Liver (tissue), 3 donors: ENCODE data around the gene CD244.

ENCODE experiments used
- FOXA2 ChIP-seq: IDR thresholded peaks from 2 replicates; pipeline ENCODE4 v1.6.1; 2016; ENCODE audit warnings: antibody characterized with exemption
- GABPA ChIP-seq, 2 donors: IDR thresholded peaks in 1 of 2; conservative IDR thresholded peaks in 1 of 2; 2 replicates each; pipeline ENCODE4 v1.6.1; 2016; ENCODE audit warnings: antibody characterized with exemption in 2 of 2, mild to moderate bottlenecking in 1 of 2, moderate library complexity in 1 of 2
- RAD21 ChIP-seq, 2 donors: IDR thresholded peaks; 2 replicates each; pipeline ENCODE4 v1.6.1; 2016; ENCODE audit warnings: antibody characterized with exemption in 2 of 2, mild to moderate bottlenecking in 2 of 2
- SP1 ChIP-seq: IDR thresholded peaks from 2 replicates; pipeline ENCODE4 v1.6.1; 2018; ENCODE audit warnings: antibody characterized with exemption, mild to moderate bottlenecking
- TAF1 ChIP-seq: conservative IDR thresholded peaks from 2 replicates; pipeline ENCODE4 v1.6.1; 2016; ENCODE audit warnings: antibody characterized with exemption, mild to moderate bottlenecking
- TF ChIP-seq, protein P1 (sequence below): IDR thresholded peaks from 2 replicates; pipeline ENCODE4 v1.6.1; 2016; ENCODE audit warnings: antibody characterized with exemption, mild to moderate bottlenecking
- TF ChIP-seq, protein P2 (sequence below): fragments of 150-350 bp; IDR thresholded peaks from 2 replicates; pipeline ENCODE4 v1.5.1; 2017; ENCODE audit warnings: improper control_type of control experiment, low read depth, low read length; ENCODE audit not compliant: missing input control
- TF ChIP-seq, protein P3 (sequence below): IDR thresholded peaks from 2 replicates; pipeline ENCODE4 v1.6.1; 2016; ENCODE audit warnings: antibody characterized with exemption
- TF ChIP-seq, protein P4 (sequence below): IDR thresholded peaks from 2 replicates; pipeline ENCODE4 v1.6.1; 2016; ENCODE audit warnings: antibody characterized with exemption
- donor health status: healthy.
- donor health status: healthy.

DNA sequence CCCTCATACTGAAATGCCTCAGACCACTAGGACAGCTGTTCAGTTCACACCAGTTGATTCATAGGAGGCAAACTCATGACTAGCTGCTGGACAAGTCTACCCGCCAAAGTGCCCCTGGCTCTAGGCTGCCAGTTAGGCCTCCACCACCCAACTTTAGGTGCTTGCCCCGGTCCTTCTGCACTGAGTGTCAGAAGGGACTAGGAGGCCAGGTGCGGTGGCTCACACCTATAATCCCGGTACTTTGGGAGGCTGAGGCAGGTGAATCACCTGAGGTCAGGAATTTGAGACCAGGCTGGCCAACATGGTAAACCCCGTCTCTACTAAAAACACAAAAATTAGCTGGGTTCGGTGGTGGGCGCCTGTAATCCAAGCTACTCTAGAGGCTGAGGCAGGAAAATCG lies 47.8 kb downstream of the CD244 start:
- TF ChIP-seq, protein P1, sequence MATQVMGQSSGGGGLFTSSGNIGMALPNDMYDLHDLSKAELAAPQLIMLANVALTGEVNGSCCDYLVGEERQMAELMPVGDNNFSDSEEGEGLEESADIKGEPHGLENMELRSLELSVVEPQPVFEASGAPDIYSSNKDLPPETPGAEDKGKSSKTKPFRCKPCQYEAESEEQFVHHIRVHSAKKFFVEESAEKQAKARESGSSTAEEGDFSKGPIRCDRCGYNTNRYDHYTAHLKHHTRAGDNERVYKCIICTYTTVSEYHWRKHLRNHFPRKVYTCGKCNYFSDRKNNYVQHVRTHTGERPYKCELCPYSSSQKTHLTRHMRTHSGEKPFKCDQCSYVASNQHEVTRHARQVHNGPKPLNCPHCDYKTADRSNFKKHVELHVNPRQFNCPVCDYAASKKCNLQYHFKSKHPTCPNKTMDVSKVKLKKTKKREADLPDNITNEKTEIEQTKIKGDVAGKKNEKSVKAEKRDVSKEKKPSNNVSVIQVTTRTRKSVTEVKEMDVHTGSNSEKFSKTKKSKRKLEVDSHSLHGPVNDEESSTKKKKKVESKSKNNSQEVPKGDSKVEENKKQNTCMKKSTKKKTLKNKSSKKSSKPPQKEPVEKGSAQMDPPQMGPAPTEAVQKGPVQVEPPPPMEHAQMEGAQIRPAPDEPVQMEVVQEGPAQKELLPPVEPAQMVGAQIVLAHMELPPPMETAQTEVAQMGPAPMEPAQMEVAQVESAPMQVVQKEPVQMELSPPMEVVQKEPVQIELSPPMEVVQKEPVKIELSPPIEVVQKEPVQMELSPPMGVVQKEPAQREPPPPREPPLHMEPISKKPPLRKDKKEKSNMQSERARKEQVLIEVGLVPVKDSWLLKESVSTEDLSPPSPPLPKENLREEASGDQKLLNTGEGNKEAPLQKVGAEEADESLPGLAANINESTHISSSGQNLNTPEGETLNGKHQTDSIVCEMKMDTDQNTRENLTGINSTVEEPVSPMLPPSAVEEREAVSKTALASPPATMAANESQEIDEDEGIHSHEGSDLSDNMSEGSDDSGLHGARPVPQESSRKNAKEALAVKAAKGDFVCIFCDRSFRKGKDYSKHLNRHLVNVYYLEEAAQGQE, result no peak
- no peak for TF ChIP-seq RAD21 (IDR thresholded peaks at IDR 0.05)
- TF ChIP-seq, protein P2, sequence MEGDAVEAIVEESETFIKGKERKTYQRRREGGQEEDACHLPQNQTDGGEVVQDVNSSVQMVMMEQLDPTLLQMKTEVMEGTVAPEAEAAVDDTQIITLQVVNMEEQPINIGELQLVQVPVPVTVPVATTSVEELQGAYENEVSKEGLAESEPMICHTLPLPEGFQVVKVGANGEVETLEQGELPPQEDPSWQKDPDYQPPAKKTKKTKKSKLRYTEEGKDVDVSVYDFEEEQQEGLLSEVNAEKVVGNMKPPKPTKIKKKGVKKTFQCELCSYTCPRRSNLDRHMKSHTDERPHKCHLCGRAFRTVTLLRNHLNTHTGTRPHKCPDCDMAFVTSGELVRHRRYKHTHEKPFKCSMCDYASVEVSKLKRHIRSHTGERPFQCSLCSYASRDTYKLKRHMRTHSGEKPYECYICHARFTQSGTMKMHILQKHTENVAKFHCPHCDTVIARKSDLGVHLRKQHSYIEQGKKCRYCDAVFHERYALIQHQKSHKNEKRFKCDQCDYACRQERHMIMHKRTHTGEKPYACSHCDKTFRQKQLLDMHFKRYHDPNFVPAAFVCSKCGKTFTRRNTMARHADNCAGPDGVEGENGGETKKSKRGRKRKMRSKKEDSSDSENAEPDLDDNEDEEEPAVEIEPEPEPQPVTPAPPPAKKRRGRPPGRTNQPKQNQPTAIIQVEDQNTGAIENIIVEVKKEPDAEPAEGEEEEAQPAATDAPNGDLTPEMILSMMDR, result no peak
- TF ChIP-seq GABPA (IDR thresholded peaks at IDR 0.05 in 1 of 2, conservative IDR thresholded peaks at IDR 0.05 in 1 of 2), result no peak
- TF ChIP-seq SP1, result no peak
- no peak for TF ChIP-seq FOXA2
- TF ChIP-seq, protein P3, sequence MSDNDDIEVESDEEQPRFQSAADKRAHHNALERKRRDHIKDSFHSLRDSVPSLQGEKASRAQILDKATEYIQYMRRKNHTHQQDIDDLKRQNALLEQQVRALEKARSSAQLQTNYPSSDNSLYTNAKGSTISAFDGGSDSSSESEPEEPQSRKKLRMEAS, result no peak
- TF ChIP-seq, protein P4, sequence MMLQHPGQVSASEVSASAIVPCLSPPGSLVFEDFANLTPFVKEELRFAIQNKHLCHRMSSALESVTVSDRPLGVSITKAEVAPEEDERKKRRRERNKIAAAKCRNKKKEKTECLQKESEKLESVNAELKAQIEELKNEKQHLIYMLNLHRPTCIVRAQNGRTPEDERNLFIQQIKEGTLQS, result no peak
- TF ChIP-seq TAF1, result no peak
